GM23338 (cell line): Measurements from ENCODE around the gene CACNA1C. TPM values are rescaled to one million over a fixed set of nuclear protein-coding genes. Genes with fewer than 3 reads are reported as not detected.

Experiments used
- CREB1 ChIP-seq: fragments of 250-450 bp; sonication (Bioruptor Pico); IDR thresholded peaks from 2 replicates; pipeline ENCODE4 v1.5.0; 2020; ENCODE audit warnings: low read depth, mild to moderate bottlenecking, moderate library complexity
- CTCF ChIP-seq, 2 experiments: fragments of 200-600 bp in 1 of 2; sonication (generic) in 1 of 2; conservative IDR thresholded peaks; 2 replicates each; pipeline versions ENCODE4 v1.5.1 to v1.6.1; 2016 to 2017; ENCODE audit warnings: antibody characterized with exemption in 2 of 2, low read depth in 2 of 2, mild to moderate bottlenecking in 2 of 2, moderate library complexity in 1 of 2
- ETS1 ChIP-seq: IDR thresholded peaks from 2 replicates; pipeline ENCODE4 v1.6.1; 2016; ENCODE audit warnings: antibody characterized with exemption
- EZH2 ChIP-seq: fragments of 200-600 bp; sonication (generic); IDR thresholded peaks from one replicate; pipeline ENCODE4 v1.8.0; 2017; ENCODE audit warnings: antibody characterized with exemption, mild to moderate bottlenecking, low read depth; ENCODE audit not compliant: unreplicated experiment
- EZH2phosphoT487 ChIP-seq: fragments of 200-600 bp; sonication (generic); IDR thresholded peaks from one replicate; pipeline ENCODE4 v1.8.1; 2018; ENCODE audit warnings: antibody characterized with exemption; ENCODE audit not compliant: unreplicated experiment
- POLR2AphosphoS5 ChIP-seq: IDR thresholded peaks from 2 replicates; pipeline ENCODE4 v1.6.1; 2016; ENCODE audit warnings: antibody characterized with exemption, low read depth
- STAT1 ChIP-seq: IDR thresholded peaks from one replicate; pipeline ENCODE4 v1.6.1; 2016; ENCODE audit warnings: antibody characterized with exemption; ENCODE audit not compliant: unreplicated experiment
- ZNF114 ChIP-seq: fragments of 250-450 bp; sonication (Bioruptor Pico); IDR thresholded peaks from 2 replicates; pipeline ENCODE4 v1.5.0; 2020; ENCODE audit warnings: mild to moderate bottlenecking, moderate library complexity
- ZNF331 ChIP-seq: fragments of 250-450 bp; sonication (Bioruptor Pico); IDR thresholded peaks from 2 replicates; pipeline ENCODE4 v1.5.0; 2020; ENCODE audit warnings: low read depth, mild to moderate bottlenecking, moderate library complexity
- polyA plus RNA-seq: library from polyadenylated mRNA; unstranded; fragments of >200 nt; fragmentation: Nextera tagmentation; extraction: Ambion mirVana; gene quantifications from 2 replicates; pipeline ENCODE4 v1.2.1, GENCODE V29; 2016
- total RNA-seq: library from RNA; depleted of rRNA; stranded (reverse); fragments of >200 nt; shearing (Covaris generic); gene quantifications from 2 replicates; pipeline ENCODE4 v1.2.3, GENCODE V29; 2014
- TF ChIP-seq, protein P1 (sequence below): fragments of 250-450 bp; sonication (Bioruptor Pico); IDR thresholded peaks from 2 replicates; pipeline ENCODE4 v1.5.0; 2020; ENCODE audit warnings: mild to moderate bottlenecking, moderate library complexity

Gene CACNA1C
- total and polyA plus RNA-seq, 2 experiments from 2014 or later = 0.78 to 2.1 TPM

DNA sequence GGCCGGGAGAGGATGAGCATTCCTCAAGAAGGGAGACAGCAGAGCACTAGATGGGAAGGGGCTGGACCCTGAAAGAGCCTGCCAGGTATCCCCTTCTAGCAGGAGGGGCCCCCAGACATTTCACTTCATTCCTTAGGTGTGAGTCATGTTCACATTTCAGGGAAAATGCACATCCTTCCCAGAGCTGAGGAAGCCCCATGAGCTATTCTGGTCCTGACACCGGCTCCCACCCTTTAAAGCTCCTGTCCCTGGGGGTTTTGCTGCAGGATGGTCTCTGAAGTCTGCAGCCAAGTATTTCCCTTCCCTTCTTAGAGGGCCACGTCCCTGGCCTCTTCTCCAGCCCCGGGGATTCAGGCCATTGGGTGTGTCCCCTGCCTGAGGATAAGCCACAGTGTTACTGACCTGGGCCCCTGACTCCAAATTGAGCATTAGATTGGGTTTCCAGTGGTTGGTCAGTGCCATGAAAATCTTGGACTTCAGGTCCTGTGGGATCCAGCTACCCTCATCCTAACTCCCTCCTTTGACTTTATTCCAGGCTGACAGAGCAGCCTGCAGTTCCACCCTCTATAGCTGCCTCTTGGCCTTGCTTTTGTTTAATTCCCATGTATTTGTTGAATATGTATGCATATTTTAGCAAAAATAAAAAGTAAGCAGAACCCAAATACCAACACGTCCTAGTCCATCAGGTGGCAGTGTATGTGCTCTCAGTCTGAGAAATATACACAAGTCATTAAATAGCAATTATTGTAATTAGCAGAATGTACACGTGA lies 267.1 kb downstream of the CACNA1C start (continued):
- TF ChIP-seq, protein P1, sequence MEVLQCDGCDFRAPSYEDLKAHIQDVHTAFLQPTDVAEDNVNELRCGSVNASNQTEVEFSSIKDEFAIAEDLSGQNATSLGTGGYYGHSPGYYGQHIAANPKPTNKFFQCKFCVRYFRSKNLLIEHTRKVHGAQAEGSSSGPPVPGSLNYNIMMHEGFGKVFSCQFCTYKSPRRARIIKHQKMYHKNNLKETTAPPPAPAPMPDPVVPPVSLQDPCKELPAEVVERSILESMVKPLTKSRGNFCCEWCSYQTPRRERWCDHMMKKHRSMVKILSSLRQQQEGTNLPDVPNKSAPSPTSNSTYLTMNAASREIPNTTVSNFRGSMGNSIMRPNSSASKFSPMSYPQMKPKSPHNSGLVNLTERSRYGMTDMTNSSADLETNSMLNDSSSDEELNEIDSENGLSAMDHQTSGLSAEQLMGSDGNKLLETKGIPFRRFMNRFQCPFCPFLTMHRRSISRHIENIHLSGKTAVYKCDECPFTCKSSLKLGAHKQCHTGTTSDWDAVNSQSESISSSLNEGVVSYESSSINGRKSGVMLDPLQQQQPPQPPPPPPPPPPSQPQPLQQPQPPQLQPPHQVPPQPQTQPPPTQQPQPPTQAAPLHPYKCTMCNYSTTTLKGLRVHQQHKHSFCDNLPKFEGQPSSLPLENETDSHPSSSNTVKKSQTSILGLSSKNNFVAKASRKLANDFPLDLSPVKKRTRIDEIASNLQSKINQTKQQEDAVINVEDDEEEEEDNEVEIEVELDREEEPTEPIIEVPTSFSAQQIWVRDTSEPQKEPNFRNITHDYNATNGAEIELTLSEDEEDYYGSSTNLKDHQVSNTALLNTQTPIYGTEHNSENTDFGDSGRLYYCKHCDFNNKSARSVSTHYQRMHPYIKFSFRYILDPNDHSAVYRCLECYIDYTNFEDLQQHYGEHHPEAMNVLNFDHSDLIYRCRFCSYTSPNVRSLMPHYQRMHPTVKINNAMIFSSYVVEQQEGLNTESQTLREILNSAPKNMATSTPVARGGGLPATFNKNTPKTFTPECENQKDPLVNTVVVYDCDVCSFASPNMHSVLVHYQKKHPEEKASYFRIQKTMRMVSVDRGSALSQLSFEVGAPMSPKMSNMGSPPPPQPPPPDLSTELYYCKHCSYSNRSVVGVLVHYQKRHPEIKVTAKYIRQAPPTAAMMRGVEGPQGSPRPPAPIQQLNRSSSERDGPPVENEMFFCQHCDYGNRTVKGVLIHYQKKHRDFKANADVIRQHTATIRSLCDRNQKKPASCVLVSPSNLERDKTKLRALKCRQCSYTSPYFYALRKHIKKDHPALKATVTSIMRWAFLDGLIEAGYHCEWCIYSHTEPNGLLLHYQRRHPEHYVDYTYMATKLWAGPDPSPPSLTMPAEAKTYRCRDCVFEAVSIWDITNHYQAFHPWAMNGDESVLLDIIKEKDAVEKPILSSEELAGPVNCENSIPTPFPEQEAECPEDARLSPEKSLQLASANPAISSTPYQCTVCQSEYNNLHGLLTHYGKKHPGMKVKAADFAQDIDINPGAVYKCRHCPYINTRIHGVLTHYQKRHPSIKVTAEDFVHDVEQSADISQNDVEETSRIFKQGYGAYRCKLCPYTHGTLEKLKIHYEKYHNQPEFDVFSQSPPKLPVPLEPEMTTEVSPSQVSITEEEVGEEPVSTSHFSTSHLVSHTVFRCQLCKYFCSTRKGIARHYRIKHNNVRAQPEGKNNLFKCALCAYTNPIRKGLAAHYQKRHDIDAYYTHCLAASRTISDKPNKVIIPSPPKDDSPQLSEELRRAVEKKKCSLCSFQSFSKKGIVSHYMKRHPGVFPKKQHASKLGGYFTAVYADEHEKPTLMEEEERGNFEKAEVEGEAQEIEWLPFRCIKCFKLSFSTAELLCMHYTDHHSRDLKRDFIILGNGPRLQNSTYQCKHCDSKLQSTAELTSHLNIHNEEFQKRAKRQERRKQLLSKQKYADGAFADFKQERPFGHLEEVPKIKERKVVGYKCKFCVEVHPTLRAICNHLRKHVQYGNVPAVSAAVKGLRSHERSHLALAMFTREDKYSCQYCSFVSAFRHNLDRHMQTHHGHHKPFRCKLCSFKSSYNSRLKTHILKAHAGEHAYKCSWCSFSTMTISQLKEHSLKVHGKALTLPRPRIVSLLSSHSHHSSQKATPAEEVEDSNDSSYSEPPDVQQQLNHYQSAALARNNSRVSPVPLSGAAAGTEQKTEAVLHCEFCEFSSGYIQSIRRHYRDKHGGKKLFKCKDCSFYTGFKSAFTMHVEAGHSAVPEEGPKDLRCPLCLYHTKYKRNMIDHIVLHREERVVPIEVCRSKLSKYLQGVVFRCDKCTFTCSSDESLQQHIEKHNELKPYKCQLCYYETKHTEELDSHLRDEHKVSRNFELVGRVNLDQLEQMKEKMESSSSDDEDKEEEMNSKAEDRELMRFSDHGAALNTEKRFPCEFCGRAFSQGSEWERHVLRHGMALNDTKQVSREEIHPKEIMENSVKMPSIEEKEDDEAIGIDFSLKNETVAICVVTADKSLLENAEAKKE (CRISPR knock-in tag) = no peak
- TF ChIP-seq ZNF114 (CRISPR knock-in tag) = no peak
- no peak for TF ChIP-seq EZH2phosphoT487
- TF ChIP-seq POLR2AphosphoS5 = no peak
- no peak for TF ChIP-seq CTCF (conservative IDR thresholded peaks at IDR 0.05; ENCODE audit: low read depth in 2 of 2)
- TF ChIP-seq ETS1 = no peak
- TF ChIP-seq CREB1 (CRISPR knock-in tag) = no peak
- no peak for TF ChIP-seq STAT1
- no peak for TF ChIP-seq EZH2
- TF ChIP-seq ZNF331 (CRISPR knock-in tag) = no peak
